GM19467 (cell line): ENCODE measurements around the gene FERMT3.

Source experiments
- ATAC-seq: cut with Tn5 transposase; IDR thresholded peaks from one replicate; pipeline ENCODE4 v1.9.1; 2021; ENCODE audit warnings: mild to moderate bottlenecking, moderate library complexity; ENCODE audit not compliant: unreplicated experiment

Gene FERMT3

DNA sequence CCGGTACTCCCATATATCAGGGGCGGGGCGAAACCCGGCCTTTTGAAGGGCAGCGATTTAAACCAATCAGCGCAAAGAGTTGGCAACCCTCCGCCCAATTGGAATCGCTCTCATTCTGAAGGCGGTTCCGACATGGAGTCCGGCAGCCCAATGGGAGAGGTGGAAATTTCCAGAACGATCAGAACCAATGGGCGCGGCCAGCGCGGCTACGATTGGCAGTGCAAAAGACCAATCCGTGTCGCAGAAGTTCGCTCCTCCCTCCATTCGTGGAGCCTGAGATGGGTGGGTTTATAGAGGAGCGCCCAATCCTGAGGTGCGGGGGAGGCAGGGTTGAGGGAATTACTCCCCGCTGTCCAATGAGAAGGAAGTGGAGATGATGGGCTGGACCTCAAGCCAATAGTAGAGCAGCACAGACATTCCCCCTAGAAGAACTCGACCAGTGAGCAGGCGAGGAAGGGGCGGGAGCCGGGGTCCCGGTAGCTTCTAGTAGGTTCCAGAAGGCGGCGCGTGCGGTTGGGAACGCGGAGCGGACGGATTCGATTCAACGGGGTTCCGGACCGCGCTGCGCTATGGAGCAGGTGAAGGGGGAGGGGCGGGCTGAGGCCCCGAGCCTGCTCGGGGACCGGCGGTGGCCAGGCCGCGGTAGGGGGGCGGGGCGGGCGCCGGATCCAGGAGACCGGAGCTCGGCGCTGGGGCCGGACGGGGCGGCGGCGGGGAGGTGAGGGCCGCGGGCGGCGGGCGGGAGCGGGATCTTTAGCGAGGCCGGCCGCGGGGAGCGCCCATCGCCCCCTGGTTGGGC is 20.6 kb upstream of the FERMT3 start, which contains the start of gene STIP1:
TSS of gene STIP1 (plus strand) at position 479 of the 799 bp plus-strand sequence. CDS start at position 570, 91 bp downstream.
- ATAC-seq: peak; percentile 80

DNA sequence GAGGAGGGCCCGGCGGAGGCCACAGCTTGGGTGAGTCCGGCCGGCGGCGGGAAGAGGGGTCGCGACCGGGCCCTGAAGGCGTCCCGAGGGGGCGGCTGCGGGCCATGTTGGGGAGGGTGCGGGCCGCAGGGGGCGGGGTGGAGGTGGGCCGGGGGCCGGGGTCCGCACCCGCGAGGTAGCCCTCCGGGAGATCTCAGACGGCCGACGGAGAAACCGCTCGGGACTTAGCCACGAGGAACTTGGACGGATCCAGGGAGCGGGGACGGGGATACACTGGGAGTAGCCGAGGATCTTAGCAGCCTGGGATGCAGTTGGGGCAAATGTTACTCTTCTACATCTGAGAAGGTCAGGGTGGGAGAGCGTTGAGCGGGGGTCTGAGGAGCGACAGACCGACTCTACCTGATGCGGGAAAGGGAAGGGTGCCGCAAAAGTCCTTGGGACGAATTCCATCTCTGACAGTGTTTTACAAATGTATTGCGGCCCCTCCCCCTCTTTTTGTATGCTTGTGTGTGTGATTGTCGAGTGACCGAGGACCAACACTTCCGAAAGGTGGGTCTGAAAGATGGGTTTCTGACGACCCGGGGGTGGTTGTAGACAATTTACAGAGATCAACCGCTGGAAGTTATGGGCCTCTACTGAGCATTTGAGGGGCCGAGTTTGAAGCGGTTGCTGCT is 19.9 kb upstream of the FERMT3 start:
- ATAC-seq: no peak

GRCh38 chr11:64192434-64192833 is 14.1 kb upstream of the FERMT3 start:
- no peak for ATAC-seq

GRCh38 chr11:64196626-64197025 is 9.9 kb upstream of the FERMT3 start:
- no peak for ATAC-seq

DNA sequence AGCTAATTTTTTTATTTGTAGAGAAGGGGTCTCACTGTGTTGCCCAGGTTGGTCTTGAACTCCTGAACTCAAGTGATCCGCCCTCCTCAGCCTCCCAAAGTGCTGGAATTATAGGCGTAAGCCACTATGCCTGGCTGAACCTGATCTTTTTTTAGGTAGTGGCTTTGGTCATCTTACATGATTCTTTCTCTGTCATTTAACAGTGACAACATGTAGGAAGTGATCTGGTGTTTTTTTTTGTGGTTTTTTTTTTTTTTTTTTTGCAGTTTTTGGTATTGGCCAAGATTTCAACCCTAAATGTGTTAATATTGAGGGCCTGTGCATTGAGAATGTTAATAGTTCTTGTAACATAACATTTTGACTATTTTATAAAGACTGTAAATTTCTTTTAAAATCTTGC is 8.0 kb upstream of the FERMT3 start:
- no peak for ATAC-seq

DNA sequence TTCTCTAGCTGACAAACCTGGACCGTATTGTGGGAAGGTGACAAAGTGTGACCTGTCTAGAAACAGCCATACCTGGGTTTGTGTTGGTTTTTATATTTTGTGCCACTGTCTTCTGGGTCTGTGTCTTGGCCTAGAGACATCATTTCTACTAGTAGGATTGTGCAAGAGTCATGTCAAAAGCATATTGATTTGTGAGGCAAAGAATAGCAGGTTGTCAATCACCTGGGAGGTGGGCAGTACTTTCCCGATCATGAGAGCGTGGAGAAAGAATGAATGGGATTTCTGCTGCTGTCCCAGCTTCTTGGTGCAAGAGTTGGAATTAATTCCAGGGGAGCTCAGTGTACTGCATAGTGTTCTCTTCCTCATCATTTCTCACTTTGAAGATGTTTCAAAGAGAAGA is 5.0 kb upstream of the FERMT3 start:
- no peak for ATAC-seq

- no peak for ATAC-seq
Measured at GRCh38 chr11:64202992-64203391, 3.5 kb upstream of the FERMT3 start.

GRCh38 chr11:64203421-64204079 is 3.0 kb upstream of the FERMT3 start:
- ATAC-seq: no peak

DNA sequence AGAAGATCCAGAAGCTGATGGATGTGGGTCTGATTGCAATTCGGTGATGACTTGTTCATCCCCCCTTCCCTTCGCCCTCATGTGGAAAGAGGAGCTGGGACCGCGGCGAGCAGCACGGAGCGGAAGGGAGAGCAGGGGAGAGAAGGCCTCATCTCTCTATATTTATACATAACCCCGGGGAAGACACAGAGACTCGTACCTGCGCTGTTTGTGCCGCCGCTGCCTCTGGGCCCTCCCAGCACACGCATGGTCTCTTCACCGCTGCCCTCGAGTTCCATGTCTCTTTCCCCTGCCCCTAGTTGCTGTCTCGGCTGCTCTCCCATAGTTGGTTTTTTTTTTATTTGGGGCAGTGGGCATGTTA is 2.5 kb upstream of the FERMT3 start:
- ATAC-seq: no peak

DNA sequence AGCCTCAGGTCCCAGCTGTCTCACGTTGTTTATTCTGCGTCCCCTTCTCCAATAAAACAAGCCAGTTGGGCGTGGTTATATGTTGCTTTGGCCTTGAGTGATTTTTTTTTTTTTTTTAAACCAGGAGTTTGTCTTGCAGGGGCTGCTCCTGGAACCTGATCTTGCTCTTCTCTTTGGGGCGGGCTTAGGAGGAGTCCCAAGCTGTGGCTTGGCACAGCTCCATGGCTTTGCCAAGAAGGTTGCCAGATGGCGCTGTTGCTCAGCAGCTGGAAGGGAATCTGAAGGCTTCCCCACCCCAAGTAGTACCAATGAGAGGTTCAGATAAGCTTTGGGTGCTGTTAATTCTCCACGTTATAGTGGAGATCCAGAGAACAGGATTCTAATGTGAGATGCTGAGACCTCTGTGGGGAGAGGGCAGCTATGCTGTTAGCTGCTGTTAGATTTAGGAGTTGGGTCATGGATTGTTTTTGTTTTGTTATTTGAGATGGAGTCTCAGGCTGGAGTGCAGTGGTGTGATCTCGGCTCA is 2.0 kb upstream of the FERMT3 start:
- ATAC-seq: no peak

DNA sequence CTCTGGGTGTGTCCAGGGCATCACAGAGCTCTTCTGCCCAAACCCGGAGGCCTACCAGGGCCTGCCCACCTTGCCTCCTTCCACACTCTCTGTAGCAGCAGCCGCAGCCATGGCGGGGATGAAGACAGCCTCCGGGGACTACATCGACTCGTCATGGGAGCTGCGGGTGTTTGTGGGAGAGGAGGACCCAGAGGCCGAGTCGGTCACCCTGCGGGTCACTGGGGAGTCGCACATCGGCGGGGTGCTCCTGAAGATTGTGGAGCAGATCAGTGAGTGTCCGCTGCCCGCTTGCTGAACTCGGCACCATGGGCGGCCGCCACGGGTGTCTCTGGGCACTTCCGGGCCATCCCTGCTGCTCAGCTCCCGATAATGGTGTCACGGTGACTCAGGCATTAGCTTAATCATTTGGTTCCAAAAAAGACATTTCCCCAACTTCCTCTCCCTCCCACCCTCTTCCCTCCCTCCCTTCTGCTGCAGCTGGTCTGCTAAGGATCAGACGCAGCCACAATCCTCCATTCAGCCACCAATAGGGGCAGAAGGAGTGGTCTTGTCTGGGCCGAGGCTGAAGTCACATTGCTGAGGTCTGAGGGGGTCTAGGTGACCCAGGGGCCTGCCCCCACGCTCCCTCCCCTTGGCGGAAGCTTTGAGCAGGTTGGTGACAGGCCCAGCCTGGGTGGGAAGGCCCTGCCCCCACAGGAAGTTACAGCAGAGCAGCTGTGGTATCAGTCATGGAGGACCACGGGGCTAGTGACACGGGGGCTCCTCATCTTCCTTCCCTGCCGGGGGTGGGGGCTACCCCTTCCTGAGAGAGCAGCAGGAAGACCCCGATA is 950 bp downstream of the FERMT3 start:
- no peak for ATAC-seq

GRCh38 chr11:64208086-64208795 is 1.7 kb downstream of the FERMT3 start:
- no peak for ATAC-seq

DNA sequence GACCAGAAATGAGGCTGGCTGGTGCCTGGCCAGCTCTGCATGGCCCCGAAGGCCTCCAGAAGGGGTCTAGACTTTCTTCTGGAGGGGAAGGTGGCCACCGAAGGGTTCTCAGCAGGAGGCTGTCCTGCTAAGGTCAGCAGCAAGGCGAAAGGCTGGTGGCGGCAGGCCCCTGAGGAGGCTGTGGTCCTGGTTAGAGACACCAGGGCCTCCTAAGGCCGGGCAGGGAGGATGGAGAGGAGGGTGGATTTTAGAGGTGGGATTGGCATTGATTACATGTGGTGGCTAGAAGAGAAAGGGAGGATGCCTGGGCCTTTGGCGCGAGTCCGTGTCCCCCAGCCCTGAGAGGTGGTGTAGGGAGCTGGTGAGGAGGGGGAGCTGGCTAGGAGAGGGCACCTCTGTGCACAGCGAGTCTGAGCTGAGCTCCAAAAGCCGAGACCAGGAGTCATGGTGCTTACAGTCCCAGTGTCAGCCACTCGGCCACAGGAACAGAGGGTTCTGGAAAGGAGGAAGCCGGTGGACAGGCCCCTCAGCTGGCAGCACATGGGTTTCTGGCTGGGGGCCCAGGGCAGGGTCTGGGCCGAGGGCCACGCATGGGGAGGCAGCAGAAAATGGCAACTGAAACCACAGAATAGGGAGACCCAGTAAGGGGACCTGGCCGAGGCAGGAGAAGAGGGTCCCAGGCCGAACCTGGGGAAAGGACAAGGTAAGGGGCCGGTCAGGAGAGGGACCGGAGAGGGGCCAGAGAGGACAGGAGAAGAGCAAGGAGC is 2.5 kb downstream of the FERMT3 start:
- no peak for ATAC-seq

- no peak for ATAC-seq
Measured at GRCh38 chr11:64209563-64209843, 3.0 kb downstream of the FERMT3 start.

DNA sequence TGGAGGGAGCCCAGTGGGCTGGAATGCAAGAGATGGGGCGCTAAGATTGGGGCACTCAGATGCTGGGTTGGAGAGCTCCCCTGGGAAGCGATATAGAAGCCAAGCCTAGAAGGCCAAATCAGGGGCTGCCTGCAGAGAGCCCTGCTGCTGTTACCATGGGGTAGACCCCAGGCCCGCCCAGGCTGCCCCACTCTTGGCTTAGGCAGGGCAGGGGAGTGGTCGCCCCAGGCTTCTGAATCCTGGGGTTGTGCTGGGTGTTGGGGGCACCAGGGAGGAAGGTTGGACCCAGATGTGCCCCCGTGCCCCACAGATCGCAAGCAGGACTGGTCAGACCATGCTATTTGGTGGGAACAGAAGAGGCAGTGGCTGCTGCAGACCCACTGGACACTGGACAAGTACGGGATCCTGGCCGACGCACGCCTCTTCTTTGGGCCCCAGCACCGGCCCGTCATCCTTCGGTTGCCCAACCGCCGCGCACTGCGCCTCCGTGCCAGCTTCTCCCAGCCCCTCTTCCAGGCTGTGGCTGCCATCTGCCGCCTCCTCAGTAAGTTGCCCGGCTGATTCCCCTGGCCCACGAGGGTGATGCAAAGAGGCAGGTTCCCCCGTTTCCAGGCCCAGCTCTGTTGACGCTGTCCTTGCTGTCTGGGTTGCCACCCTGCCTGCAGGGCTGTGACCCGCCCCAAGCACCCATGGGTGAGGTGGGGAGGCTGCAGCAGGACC is 3.9 kb downstream of the FERMT3 start:
- no peak for ATAC-seq

GRCh38 chr11:64211181-64211872 is 4.8 kb downstream of the FERMT3 start:
- no peak for ATAC-seq

- no peak for ATAC-seq
Measured at GRCh38 chr11:64216879-64217278, 10.4 kb downstream of the FERMT3 start.

DNA sequence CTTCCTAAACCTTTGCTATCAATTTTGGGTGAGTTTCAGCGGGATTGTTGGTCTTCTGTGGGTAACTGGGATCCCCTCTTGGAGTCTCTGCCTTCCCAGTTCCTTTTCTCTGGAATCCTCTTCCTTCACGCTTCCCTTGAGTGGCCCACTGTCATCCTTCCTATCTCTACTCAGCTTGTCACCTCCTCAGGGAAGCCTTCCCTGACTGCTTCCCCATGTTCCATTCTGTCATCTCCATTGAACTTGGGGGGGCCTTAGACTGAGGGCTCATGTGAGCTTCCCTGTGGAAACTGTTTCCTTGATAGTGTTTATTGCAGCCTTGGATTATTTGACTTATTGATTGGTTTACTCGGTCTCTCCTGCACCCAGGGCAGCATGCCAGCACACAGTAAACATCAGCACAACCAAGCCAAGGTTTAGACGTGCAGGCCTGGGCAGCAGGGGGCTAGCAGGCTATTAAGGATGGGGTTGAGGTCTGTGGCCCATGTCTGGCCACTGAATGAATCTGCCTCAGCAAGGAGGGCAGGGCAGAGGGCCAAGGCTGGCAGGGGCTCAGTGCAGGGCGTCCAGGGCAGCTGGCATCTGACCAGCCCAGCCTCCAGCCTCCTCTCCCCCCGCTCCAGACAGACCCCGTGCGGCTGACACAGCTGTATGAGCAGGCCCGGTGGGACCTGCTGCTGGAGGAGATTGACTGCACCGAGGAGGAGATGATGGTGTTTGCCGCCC is 12.3 kb downstream of the FERMT3 start:
- no peak for ATAC-seq
